KBM-7 (cell line): ENCODE results near the gene RFC1.

ENCODE experiments used
- DNase-seq: peaks from one replicate; pipeline ENCODE4 v3.0.0-alpha.2; 2015
- in situ Hi-C: fragments of 300-500 bp; cut with MboI; formaldehyde crosslinking; loops from 2 replicates; pipeline ENCODE4 v1.14.3; 2020; ENCODE audit warnings: low sequenced_read_pairs, low pct_unique_long_range_greater_than_20kb, mixed read lengths

RFC1 gene

GRCh38 chr4:39263895-39264294 is 102.3 kb downstream of the RFC1 start:
- in situ Hi-C loops: no loop called here
- DNase-seq: no peak

DNA sequence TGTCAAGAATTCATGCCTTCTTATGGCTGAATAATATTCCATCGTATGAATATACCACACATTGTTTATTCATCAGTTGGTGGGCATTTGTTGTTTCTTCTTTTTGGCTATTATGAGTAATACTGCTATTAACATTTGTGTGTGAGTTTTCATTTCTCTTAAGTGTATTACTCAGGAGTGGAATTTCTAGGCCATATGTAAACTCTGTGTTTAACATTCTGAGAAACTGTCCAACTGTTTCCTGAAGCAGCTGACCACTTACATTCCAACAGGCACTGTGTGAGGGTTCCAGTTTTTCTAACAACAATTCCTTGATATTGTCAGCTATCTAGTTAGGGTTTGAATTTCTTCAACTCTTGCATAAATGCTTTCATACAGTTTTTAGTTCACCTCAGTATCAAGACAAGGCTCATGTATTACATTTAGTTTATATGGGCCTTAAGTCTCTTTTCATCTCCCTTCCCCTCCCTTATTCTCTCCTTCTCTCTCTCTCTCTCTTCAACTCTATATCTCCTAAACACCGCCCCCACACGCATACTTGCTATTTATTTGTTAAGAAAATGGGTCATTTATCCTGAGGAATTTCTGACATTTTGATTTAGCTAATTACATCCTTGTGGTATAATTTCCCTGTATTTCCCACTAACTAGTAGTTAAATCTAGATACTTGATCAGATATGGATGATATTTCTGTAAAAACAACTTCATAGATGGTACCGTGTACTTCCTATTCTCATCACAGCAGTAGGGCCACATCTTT is 106.4 kb downstream of the RFC1 start:
- DNase-seq: no peak
- in situ Hi-C loops: no loop called here

GRCh38 chr4:39256436-39256835 is 109.7 kb downstream of the RFC1 start:
- DNase-seq: no peak
- in situ Hi-C loops: no loop called here

DNA sequence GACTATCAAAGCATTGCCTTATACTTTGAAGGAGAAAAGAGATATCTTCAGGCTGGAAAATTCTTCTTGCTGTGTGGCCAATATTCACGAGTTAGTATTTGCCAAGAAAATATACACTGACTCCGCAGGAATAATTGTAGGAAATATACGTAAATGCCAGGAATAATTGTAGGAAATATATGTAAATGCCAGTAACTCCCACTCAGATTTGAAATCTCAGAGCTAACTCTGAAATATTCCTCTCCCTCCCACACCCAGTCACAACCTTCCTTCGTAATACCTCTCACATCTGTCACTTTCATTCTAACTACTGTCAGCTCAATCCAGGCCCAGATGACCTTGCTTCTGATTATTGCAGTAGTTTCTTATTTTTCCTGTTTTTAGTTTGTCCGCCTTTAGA is 110.3 kb downstream of the RFC1 start:
- in situ Hi-C loops: no loop called here
- DNase-seq: no peak

DNA sequence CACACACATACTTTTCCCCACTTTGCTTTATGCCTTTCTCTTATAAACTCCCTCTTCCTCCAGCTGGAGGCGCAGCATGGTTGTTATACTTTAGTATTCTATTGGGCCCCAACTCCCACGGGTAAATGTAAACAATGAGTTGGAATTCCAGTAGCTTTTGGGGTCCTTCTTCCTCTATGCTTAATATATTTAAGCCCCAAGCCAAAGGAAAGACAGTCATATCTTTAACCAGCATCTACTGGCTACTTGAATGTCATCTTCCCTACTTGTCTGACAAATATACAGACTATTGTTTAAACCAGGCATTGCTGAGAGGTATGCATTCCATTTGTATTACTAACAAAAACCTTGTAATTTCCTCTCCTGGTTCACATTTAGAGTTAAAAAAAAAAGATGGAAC is 110.9 kb downstream of the RFC1 start:
- no peak for DNase-seq
- in situ Hi-C loops: no loop called here

DNA sequence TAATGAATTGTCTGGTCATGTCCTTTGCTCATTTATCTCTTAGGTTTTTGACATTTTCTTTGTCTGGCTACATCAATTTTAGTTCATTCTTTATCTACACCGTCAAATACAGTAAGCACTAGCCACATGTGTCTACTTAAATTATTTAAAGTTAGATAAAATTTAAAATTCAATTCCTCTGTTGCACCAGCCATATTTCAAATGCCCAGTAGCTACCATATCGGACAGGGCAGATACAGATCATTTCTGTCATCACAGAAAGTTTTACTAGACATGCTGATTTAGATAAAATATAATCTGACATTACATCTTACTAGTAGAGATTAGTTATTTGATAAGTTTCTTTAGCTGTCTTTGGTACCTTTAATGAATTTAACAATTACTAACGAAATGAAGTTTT is 122.7 kb downstream of the RFC1 start:
- in situ Hi-C loops: no loop called here
- DNase-seq: no peak
